ENCODE results near the gene STARD5.

DNA sequence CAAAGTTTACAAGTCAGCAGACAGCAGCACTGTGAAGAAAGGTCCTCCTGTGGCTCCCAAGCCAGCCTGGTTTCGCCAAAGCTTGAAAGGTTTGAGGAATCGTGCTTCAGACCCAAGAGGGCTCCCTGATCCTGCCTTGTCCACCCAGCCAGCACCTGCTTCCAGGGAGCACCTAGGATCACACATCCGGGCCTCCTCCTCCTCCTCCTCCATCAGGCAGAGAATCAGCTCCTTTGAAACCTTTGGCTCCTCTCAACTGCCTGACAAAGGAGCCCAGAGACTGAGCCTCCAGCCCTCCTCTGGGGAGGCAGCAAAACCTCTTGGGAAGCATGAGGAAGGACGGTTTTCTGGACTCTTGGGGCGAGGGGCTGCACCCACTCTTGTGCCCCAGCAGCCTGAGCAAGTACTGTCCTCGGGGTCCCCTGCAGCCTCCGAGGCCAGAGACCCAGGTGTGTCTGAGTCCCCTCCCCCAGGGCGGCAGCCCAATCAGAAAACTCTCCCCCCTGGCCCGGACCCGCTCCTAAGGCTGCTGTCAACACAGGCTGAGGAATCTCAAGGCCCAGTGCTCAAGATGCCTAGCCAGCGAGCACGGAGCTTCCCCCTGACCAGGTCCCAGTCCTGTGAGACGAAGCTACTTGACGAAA lies 24.2 kb downstream of the STARD5 start:
- TF ChIP-seq, protein P1, sequence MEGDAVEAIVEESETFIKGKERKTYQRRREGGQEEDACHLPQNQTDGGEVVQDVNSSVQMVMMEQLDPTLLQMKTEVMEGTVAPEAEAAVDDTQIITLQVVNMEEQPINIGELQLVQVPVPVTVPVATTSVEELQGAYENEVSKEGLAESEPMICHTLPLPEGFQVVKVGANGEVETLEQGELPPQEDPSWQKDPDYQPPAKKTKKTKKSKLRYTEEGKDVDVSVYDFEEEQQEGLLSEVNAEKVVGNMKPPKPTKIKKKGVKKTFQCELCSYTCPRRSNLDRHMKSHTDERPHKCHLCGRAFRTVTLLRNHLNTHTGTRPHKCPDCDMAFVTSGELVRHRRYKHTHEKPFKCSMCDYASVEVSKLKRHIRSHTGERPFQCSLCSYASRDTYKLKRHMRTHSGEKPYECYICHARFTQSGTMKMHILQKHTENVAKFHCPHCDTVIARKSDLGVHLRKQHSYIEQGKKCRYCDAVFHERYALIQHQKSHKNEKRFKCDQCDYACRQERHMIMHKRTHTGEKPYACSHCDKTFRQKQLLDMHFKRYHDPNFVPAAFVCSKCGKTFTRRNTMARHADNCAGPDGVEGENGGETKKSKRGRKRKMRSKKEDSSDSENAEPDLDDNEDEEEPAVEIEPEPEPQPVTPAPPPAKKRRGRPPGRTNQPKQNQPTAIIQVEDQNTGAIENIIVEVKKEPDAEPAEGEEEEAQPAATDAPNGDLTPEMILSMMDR (conservative IDR thresholded peaks at IDR 0.05), result no peak
- no peak for TF ChIP-seq ZFX (IDR thresholded peaks at IDR 0.05)

Data from C4-2B (cell line).